SK-N-SH treated with all-trans-retinoic acid at 6 μM for 48 hours (cell line): ENCODE results near the gene TMEM151A.

Experiments
- ATAC-seq: fragments of 200-7000 bp; cut with Tn5 transposase; 3 replicates; pipeline ENCODE4 v1.9.1; 2020; ENCODE audit warnings: mild to moderate bottlenecking, moderate library complexity
- BACH2 ChIP-seq: fragments of 250-450 bp; sonication (Bioruptor Pico); IDR thresholded peaks from 2 replicates; pipeline ENCODE4 v1.9.0; 2021; ENCODE audit warnings: mild to moderate bottlenecking, borderline replicate concordance
- CSDC2 ChIP-seq: fragments of 250-450 bp; sonication (Bioruptor Pico); IDR thresholded peaks from 2 replicates; pipeline ENCODE4 v1.5.0; 2020; ENCODE audit warnings: mild to moderate bottlenecking, moderate library complexity
- ESRRG ChIP-seq: fragments of 250-450 bp; sonication (Bioruptor Pico); IDR thresholded peaks from 2 replicates; pipeline ENCODE4 v1.6.1; 2021; ENCODE audit warnings: mild to moderate bottlenecking
- GLIS3 ChIP-seq: fragments of 250-450 bp; sonication (Bioruptor Pico); IDR thresholded peaks from 2 replicates; pipeline ENCODE4 v1.5.0; 2020; ENCODE audit warnings: mild to moderate bottlenecking, moderate library complexity
- ISL1 ChIP-seq: fragments of 250-450 bp; sonication (Bioruptor Pico); IDR thresholded peaks from 2 replicates; pipeline ENCODE4 v2.1.2; 2022; ENCODE audit warnings: mild to moderate bottlenecking, moderate library complexity
- PPARA ChIP-seq: fragments of 250-450 bp; sonication (Bioruptor Pico); IDR thresholded peaks from 2 replicates; pipeline ENCODE4 v1.5.0; 2020; ENCODE audit warnings: mild to moderate bottlenecking, borderline replicate concordance
- RARB ChIP-seq: fragments of 250-450 bp; sonication (Bioruptor Pico); IDR thresholded peaks from 2 replicates; pipeline ENCODE4 v1.8.0; 2021; ENCODE audit warnings: mild to moderate bottlenecking, moderate library complexity
- TCF4 ChIP-seq: fragments of 250-450 bp; sonication (Bioruptor Pico); IDR thresholded peaks from 2 replicates; pipeline ENCODE4 v1.8.0; 2021; ENCODE audit warnings: mild to moderate bottlenecking, moderate library complexity, borderline replicate concordance
- TOX ChIP-seq: fragments of 250-450 bp; sonication (Bioruptor Pico); IDR thresholded peaks from 2 replicates; pipeline ENCODE4 v1.8.0; 2021; ENCODE audit warnings: mild to moderate bottlenecking, moderate library complexity, borderline replicate concordance
- ZC3H10 ChIP-seq: fragments of 250-450 bp; sonication (Bioruptor Pico); IDR thresholded peaks from 2 replicates; pipeline ENCODE4 v1.5.1; 2021; ENCODE audit warnings: mild to moderate bottlenecking, moderate library complexity
- ZFP3 ChIP-seq: fragments of 250-450 bp; sonication (Bioruptor Pico); IDR thresholded peaks from 2 replicates; pipeline ENCODE4 v1.5.0; 2020; ENCODE audit warnings: mild to moderate bottlenecking, moderate library complexity
- ZFP30 ChIP-seq: fragments of 450-650 bp; formaldehyde crosslinking; IDR thresholded peaks from 2 replicates; pipeline ENCODE4 v1.5.0; 2022; ENCODE audit warnings: mild to moderate bottlenecking, moderate library complexity
- ZNF565 ChIP-seq: fragments of 450-650 bp; formaldehyde crosslinking; conservative IDR thresholded peaks from 2 replicates; pipeline ENCODE4 v1.5.0; 2020; ENCODE audit warnings: low read depth, mild to moderate bottlenecking, moderate library complexity
- ZNF70 ChIP-seq: fragments of 450-650 bp; formaldehyde crosslinking; IDR thresholded peaks from 2 replicates; pipeline ENCODE4 v1.5.0; 2020; ENCODE audit warnings: mild to moderate bottlenecking, moderate library complexity
- ZNF8 ChIP-seq: fragments of 450-650 bp; formaldehyde crosslinking; IDR thresholded peaks from 2 replicates; pipeline ENCODE4 v1.5.0; 2020; ENCODE audit warnings: mild to moderate bottlenecking, moderate library complexity
- TF ChIP-seq, protein P1 (sequence below): fragments of 250-450 bp; sonication (Bioruptor Pico); IDR thresholded peaks from 2 replicates; pipeline ENCODE4 v1.8.0; 2020; ENCODE audit warnings: mild to moderate bottlenecking, moderate library complexity, borderline replicate concordance
- TF ChIP-seq, protein P2 (sequence below): fragments of 250-450 bp; sonication (Bioruptor Pico); IDR thresholded peaks from 2 replicates; pipeline ENCODE4 v1.5.1; 2021; ENCODE audit warnings: mild to moderate bottlenecking, moderate library complexity
- TF ChIP-seq, protein P3 (sequence below): fragments of 250-450 bp; sonication (Bioruptor Pico); IDR thresholded peaks from 2 replicates; pipeline ENCODE4 v1.5.0; 2020; ENCODE audit warnings: mild to moderate bottlenecking, moderate library complexity
- TF ChIP-seq, protein P4 (sequence below): fragments of 250-450 bp; sonication (Bioruptor Pico); IDR thresholded peaks from 2 replicates; pipeline ENCODE4 v1.8.0; 2021; ENCODE audit warnings: low read depth, mild to moderate bottlenecking, moderate library complexity, borderline replicate concordance

Gene TMEM151A

DNA sequence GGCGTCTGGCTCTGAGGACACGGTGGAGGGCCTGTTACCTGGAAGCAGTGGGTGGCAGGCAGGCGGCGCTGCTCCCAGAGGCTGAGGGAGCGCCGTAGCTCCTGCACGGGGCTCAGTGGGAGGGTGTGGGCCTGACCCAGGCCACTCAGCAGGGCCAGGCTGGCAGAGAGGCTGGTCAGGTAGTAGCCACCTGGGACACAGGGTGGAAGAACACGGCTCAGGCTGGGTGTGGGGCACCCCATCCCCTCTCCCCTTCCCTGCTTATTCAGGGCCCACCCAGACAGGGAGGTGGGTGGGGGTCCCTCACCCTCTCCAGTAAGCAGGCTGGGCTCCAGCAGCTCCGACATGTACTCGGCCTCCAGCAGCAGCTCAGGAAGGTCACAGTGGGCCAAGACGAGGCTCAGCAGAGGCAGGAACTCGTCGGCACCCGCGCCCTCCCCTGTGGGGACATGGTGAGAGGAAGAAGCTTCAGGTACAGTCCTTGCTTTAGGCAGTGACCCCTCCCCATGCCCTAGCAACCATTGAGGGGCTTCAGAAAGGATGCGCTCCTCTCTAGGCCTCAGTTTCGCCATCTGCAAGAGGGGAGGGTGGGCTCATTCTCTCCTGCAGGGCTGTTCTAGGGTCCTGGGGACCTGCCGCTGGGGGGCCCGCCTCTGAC lies 41.7 kb downstream of the TMEM151A start:
- TF ChIP-seq ZNF565 (CRISPR knock-in tag) (no peak), ESRRG (no peak), TCF4 (no peak), ZFP30 (CRISPR knock-in tag) (no peak), ZC3H10 (CRISPR knock-in tag) (no peak), ZNF70 (CRISPR knock-in tag) (no peak), ZNF8 (CRISPR knock-in tag) (no peak), RARB (no peak), ZFP3 (CRISPR knock-in tag) (no peak), ISL1 (CRISPR knock-in tag) (no peak), TOX (CRISPR knock-in tag) (no peak), GLIS3 (CRISPR knock-in tag) (no peak)
- TF ChIP-seq, protein P1, sequence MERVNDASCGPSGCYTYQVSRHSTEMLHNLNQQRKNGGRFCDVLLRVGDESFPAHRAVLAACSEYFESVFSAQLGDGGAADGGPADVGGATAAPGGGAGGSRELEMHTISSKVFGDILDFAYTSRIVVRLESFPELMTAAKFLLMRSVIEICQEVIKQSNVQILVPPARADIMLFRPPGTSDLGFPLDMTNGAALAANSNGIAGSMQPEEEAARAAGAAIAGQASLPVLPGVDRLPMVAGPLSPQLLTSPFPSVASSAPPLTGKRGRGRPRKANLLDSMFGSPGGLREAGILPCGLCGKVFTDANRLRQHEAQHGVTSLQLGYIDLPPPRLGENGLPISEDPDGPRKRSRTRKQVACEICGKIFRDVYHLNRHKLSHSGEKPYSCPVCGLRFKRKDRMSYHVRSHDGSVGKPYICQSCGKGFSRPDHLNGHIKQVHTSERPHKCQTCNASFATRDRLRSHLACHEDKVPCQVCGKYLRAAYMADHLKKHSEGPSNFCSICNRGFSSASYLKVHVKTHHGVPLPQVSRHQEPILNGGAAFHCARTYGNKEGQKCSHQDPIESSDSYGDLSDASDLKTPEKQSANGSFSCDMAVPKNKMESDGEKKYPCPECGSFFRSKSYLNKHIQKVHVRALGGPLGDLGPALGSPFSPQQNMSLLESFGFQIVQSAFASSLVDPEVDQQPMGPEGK (CRISPR knock-in tag) = no peak
- TF ChIP-seq, protein P2, sequence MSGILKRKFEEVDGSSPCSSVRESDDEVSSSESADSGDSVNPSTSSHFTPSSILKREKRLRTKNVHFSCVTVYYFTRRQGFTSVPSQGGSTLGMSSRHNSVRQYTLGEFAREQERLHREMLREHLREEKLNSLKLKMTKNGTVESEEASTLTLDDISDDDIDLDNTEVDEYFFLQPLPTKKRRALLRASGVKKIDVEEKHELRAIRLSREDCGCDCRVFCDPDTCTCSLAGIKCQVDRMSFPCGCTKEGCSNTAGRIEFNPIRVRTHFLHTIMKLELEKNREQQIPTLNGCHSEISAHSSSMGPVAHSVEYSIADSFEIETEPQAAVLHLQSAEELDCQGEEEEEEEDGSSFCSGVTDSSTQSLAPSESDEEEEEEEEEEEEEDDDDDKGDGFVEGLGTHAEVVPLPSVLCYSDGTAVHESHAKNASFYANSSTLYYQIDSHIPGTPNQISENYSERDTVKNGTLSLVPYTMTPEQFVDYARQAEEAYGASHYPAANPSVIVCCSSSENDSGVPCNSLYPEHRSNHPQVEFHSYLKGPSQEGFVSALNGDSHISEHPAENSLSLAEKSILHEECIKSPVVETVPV (CRISPR knock-in tag) = no peak
- TF ChIP-seq, protein P3, sequence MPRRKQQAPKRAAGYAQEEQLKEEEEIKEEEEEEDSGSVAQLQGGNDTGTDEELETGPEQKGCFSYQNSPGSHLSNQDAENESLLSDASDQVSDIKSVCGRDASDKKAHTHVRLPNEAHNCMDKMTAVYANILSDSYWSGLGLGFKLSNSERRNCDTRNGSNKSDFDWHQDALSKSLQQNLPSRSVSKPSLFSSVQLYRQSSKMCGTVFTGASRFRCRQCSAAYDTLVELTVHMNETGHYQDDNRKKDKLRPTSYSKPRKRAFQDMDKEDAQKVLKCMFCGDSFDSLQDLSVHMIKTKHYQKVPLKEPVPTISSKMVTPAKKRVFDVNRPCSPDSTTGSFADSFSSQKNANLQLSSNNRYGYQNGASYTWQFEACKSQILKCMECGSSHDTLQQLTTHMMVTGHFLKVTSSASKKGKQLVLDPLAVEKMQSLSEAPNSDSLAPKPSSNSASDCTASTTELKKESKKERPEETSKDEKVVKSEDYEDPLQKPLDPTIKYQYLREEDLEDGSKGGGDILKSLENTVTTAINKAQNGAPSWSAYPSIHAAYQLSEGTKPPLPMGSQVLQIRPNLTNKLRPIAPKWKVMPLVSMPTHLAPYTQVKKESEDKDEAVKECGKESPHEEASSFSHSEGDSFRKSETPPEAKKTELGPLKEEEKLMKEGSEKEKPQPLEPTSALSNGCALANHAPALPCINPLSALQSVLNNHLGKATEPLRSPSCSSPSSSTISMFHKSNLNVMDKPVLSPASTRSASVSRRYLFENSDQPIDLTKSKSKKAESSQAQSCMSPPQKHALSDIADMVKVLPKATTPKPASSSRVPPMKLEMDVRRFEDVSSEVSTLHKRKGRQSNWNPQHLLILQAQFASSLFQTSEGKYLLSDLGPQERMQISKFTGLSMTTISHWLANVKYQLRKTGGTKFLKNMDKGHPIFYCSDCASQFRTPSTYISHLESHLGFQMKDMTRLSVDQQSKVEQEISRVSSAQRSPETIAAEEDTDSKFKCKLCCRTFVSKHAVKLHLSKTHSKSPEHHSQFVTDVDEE (CRISPR knock-in tag) = no peak
- no peak for ATAC-seq

DNA sequence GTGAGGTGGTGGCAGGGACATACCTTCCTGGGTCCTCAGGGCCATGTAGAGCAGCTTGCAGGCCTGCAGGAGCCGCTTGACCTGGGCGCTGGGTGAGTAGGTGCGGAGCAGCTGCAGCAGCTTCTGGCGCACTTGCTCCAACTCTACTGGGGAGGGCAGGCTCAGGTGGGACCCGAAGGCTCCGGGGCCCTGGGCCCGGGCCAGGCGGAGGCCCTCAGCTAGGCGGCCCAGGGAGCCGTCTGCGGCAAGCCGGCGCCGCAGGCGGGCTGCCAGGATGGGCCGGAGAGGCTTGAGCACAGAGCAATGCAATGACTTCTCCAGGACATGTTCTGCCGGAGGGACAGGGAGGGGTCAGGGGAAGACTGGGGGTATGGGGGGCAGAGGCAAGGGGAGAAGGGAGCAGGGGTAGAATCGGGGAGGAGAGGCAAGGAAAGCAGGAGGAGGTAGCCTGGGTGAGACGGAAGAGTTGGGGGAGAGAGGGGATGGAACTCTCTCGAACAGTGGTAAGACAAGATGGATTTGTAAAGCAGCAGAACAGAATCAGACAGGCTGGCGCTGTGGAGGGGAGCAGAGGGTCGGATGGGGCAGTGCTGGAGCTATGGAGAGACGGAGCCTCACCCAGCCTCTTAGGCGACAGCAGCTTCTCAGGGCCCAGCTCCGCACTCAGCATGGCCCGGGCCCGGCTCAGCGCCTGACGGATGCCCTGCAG lies 42.4 kb downstream of the TMEM151A start:
- ATAC-seq = no peak
- TF ChIP-seq ESRRG = no peak
- TF ChIP-seq ISL1 (CRISPR knock-in tag) = no peak
- TF ChIP-seq CSDC2 (CRISPR knock-in tag) = no peak
- TF ChIP-seq ZNF70 (CRISPR knock-in tag) = no peak
- TF ChIP-seq, protein P2 (CRISPR knock-in tag) = no peak
- TF ChIP-seq, protein P1 (CRISPR knock-in tag) = no peak
- TF ChIP-seq ZC3H10 (CRISPR knock-in tag) = no peak
- no peak for TF ChIP-seq PPARA (CRISPR knock-in tag)
- no peak for TF ChIP-seq BACH2
- TF ChIP-seq, protein P3 (CRISPR knock-in tag) = no peak
- TF ChIP-seq, protein P4, sequence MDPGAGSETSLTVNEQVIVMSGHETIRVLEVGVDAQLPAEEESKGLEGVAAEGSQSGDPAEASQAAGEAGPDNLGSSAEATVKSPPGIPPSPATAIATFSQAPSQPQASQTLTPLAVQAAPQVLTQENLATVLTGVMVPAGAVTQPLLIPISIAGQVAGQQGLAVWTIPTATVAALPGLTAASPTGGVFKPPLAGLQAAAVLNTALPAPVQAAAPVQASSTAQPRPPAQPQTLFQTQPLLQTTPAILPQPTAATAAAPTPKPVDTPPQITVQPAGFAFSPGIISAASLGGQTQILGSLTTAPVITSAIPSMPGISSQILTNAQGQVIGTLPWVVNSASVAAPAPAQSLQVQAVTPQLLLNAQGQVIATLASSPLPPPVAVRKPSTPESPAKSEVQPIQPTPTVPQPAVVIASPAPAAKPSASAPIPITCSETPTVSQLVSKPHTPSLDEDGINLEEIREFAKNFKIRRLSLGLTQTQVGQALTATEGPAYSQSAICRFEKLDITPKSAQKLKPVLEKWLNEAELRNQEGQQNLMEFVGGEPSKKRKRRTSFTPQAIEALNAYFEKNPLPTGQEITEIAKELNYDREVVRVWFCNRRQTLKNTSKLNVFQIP (CRISPR knock-in tag) = no peak
- TF ChIP-seq ZNF565 (CRISPR knock-in tag) = no peak
